HepG2 (cell line): ENCODE data around the gene SLC2A6. TPM values are rescaled to one million over a fixed set of nuclear protein-coding genes. Genes with fewer than 3 reads are reported as not detected.

Source experiments
- ATAC-seq: fragments of 200-7000 bp; cut with Tn5 transposase; 3 replicates; pipeline ENCODE4 v1.9.1; 2020; ENCODE audit warnings: mild to moderate bottlenecking, moderate library complexity
- BruUV-seq: library from RNA; stranded (reverse); fragments of 400-500 nt; replicated peaks from 2 replicates; lab custom pipeline; 2021; lab: Mats Ljungman, UMichigan
- CTCF ChIA-PET: fragments of 300-600 bp; formaldehyde crosslinking; extraction: SDS; loops from one replicate; lab custom pipeline; 2021; ENCODE audit warnings: low total read pairs, inconsistent platforms, low intra/inter-chr PET ratio; lab: Yijun Ruan, JAX
- POLR2A ChIA-PET: fragments of 350-600 bp; sonication (Branson Sonifier 250); formaldehyde crosslinking; loops from one replicate; lab custom pipeline; 2020; ENCODE audit warnings: antibody characterized with exemption, inconsistent platforms; lab: Yijun Ruan, JAX
- DNase-seq: peaks from one replicate; pipeline ENCODE4 v3.0.0-alpha.2; 2015; ENCODE audit warnings: low spot score
- FAIRE-seq: peaks from 3 replicates; lab custom pipeline; 2011; peaks lifted over from hg19 to GRCh38; lab: Jason Lieb, UNC
- H2AFZ ChIP-seq: one replicate; pipeline ENCODE4 v1.6.1; 2011; ENCODE audit warnings: low read length, inconsistent platforms
- H3K27ac ChIP-seq: fragments of 300-600 bp; 3 replicates; pipeline ENCODE4 v1.8.0; 2011; ENCODE audit warnings: mixed run types, mild to moderate bottlenecking, mixed read lengths, low read length, inconsistent platforms; ENCODE audit not compliant: insufficient read depth; ENCODE audit errors: extremely low read length
- H3K27me3 ChIP-seq, 2 experiments: fragments of 200-600 bp in 1 of 2; 2 replicates in 1 of 2; 3 replicates in 1 of 2; pipeline versions ENCODE4 v1.6.0 to v1.8.0; 2011; ENCODE audit warnings: low read length in 2 of 2, mild to moderate bottlenecking in 2 of 2, moderate library complexity in 2 of 2, inconsistent platforms in 1 of 2; ENCODE audit not compliant: insufficient read depth in 2 of 2, control insufficient read depth in 1 of 2
- H3K36me3 ChIP-seq, 2 experiments: fragments of 200-600 bp in 1 of 2; replicated peaks in 1 of 2; 2 replicates in 1 of 2; 3 replicates in 1 of 2; pipeline versions ENCODE4 v1.5.1 to v1.8.0; 2011; ENCODE audit warnings: low read length in 2 of 2, inconsistent platforms in 1 of 2; ENCODE audit not compliant: insufficient read depth in 2 of 2, control insufficient read depth in 1 of 2
- H3K4me1 ChIP-seq: 2 replicates; pipeline ENCODE4 v1.5.1; 2012; ENCODE audit warnings: low read length, inconsistent platforms; ENCODE audit not compliant: insufficient read depth
- H3K4me2 ChIP-seq: 2 replicates; pipeline ENCODE4 v1.6.0; 2011; ENCODE audit warnings: low read depth, low read length, inconsistent platforms
- H3K4me3 ChIP-seq, 3 experiments: fragments of 200-600 bp in 1 of 3; sonication (generic), shearing (Covaris generic) in 1 of 3; replicated peaks in 1 of 3; 2 replicates each; pipeline ENCODE4 v1.5.1; 2011 to 2016; ENCODE audit warnings: low read length in 3 of 3, inconsistent platforms in 2 of 3, low read depth in 2 of 3, mild to moderate bottlenecking in 2 of 3, control low read depth in 1 of 3, mixed read lengths in 1 of 3; ENCODE audit not compliant: insufficient read depth in 1 of 3
- H3K79me2 ChIP-seq: one replicate; pipeline ENCODE4 v1.6.1; 2011; ENCODE audit warnings: low read length, inconsistent platforms; ENCODE audit not compliant: insufficient read depth
- H3K9ac ChIP-seq: 2 replicates; pipeline ENCODE4 v1.6.0; 2011; ENCODE audit warnings: mild to moderate bottlenecking, low read depth, low read length, inconsistent platforms; ENCODE audit not compliant: insufficient read depth
- H3K9me3 ChIP-seq: 2 replicates; pipeline ENCODE4 v1.5.1; 2012; ENCODE audit warnings: mild to moderate bottlenecking, low read length
- H4K20me1 ChIP-seq: 2 replicates; pipeline ENCODE4 v1.6.0; 2011; ENCODE audit warnings: inconsistent platforms, mild to moderate bottlenecking, low read length, moderate library complexity; ENCODE audit not compliant: insufficient read depth
- FOXP1 ChIP-seq, 2 experiments: fragments of 450-650 bp in 1 of 2; IDR thresholded peaks; 2 replicates each; pipeline ENCODE4 v1.6.1; 2017 to 2018; ENCODE audit warnings: antibody characterized with exemption in 1 of 2
- HNRNPLL ChIP-seq: fragments of 200-400 bp; formaldehyde crosslinking; IDR thresholded peaks from 2 replicates; pipeline ENCODE4 v1.6.1; 2017; ENCODE audit warnings: mild to moderate bottlenecking, low read depth, low read length; ENCODE audit not compliant: poor library complexity, severe bottlenecking
- NR2F1 ChIP-seq, 2 experiments: fragments of 450-650 bp in 1 of 2; formaldehyde crosslinking in 1 of 2; IDR thresholded peaks; 2 replicates each; pipeline versions ENCODE4 v1.5.0 to v1.6.1; 2016 to 2020; ENCODE audit warnings: mild to moderate bottlenecking in 1 of 2, missing compliant biosample characterization in 1 of 2, missing genetic modification reagents in 1 of 2, moderate library complexity in 1 of 2
- ZNF879 ChIP-seq: sonication (generic); formaldehyde crosslinking; IDR thresholded peaks from 2 replicates; pipeline ENCODE4 v1.8.1; 2023; ENCODE audit warnings: missing genetic modification reagents
- WGBS: methylation state at CpG from one replicate; pipeline ENCODE4 v1.1.6; 2017; ENCODE audit warnings: low lambda C conversion rate; 5-methylcytosine and 5-hydroxymethylcytosine counted together
- in situ Hi-C: cut with HindIII; loops from 2 replicates; pipeline ENCODE4 v1.10.0; 2017; ENCODE audit warnings: low pct_unique_long_range_greater_than_20kb; ENCODE audit not compliant: extremely low pct_ligation_motif_present
- intact Hi-C: fragments of 100-400 bp; cut with micrococcal nuclease; formaldehyde crosslinking; loops from one replicate; pipeline ENCODE4 v1.10.0; 2022; ENCODE audit not compliant: unreplicated experiment
- polyA plus RNA-seq, 8 experiments: library from polyadenylated mRNA; depleted of rRNA in 3 of 8; stranded (reverse) in 7 of 8; unstranded in 1 of 8; fragments of >200 nt; fragmentation: Illumina TruSeq in 4 of 8; extraction: Trizol in 4 of 8; gene quantifications; 2 replicates each; pipeline versions ENCODE4 v1.2.1 to v1.2.3, GENCODE V29; 2011 to 2016; ENCODE audit warnings: low read depth in 4 of 8, missing spikeins in 1 of 8, mixed read lengths in 1 of 8; ENCODE audit not compliant: insufficient read depth in 1 of 8
- total RNA-seq, 5 experiments: library from RNA; depleted of rRNA; stranded (reverse); fragments of >200 nt; fragmentation: Illumina TruSeq; extraction: Trizol; gene quantifications; 2 replicates each; pipeline ENCODE4 v1.2.3, GENCODE V29; 2016; ENCODE audit warnings: low read depth in 1 of 5
- TF ChIP-seq, protein P1 (sequence below): sonication (generic); formaldehyde crosslinking; IDR thresholded peaks from 2 replicates; pipeline ENCODE4 v1.4.0; 2020; ENCODE audit warnings: mild to moderate bottlenecking, missing genetic modification reagents

The SLC2A6 gene
- total and polyA plus RNA-seq, 2 of the 13 experiments (the other 11 are each of a cell fraction or from before 2014, with no cell fraction given): 4.1 to 15.0 TPM

DNA sequence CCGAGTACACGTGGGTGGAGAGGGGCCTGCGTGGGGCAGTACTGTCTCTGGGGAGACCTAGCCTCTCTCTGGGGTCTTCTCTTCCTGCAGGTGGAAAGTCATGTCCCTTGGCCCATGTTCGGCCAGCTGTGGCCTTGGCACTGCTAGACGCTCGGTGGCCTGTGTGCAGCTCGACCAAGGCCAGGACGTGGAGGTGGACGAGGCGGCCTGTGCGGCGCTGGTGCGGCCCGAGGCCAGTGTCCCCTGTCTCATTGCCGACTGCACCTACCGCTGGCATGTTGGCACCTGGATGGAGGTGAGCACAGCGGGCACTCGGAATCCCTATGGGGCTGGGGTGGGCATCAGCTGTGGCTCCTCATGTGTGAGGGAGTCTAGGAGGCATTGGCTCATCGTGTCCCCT lies 24.6 kb downstream of the SLC2A6 start:
- DNase-seq (no peak), ATAC-seq (no peak), FAIRE-seq (no peak)
- in situ Hi-C loops (no loop called here), intact Hi-C loops (no loop called here)
- Histone ChIP-seq H3K4me3 (no peak overlapping the region), H3K79me2 (no peaks in the 10 kb centered on the region), H3K36me3 (no peaks in the 10 kb centered on the region), H2AFZ (no peak overlapping the region), H3K27ac (no peak overlapping the region), H3K4me1 (peaks cover 38% of the 10 kb centered on the region), H4K20me1 (no peaks in the 10 kb centered on the region), H3K9ac (no peak overlapping the region), H3K4me2 (no peak overlapping the region), H3K9me3 (no peaks in the 10 kb centered on the region), H3K27me3 (no peaks in the 10 kb centered on the region)
- ChIA-PET POLR2A (no interaction called here), CTCF (no interaction called here)
- 70% methylated on average over 3 of the region's 19 CpGs for WGBS
- no TSS peak for BruUV-seq
- TF ChIP-seq FOXP1 (IDR thresholded peaks at IDR 0.05) (no peak), FOXP1 (CRISPR knock-in tag; IDR thresholded peaks at IDR 0.05) (no peak), HNRNPLL (no peak), ZNF879 (CRISPR knock-in tag) (no peak), NR2F1 (CRISPR knock-in tag; IDR thresholded peaks at IDR 0.05) (no peak)
- TF ChIP-seq, protein P1, sequence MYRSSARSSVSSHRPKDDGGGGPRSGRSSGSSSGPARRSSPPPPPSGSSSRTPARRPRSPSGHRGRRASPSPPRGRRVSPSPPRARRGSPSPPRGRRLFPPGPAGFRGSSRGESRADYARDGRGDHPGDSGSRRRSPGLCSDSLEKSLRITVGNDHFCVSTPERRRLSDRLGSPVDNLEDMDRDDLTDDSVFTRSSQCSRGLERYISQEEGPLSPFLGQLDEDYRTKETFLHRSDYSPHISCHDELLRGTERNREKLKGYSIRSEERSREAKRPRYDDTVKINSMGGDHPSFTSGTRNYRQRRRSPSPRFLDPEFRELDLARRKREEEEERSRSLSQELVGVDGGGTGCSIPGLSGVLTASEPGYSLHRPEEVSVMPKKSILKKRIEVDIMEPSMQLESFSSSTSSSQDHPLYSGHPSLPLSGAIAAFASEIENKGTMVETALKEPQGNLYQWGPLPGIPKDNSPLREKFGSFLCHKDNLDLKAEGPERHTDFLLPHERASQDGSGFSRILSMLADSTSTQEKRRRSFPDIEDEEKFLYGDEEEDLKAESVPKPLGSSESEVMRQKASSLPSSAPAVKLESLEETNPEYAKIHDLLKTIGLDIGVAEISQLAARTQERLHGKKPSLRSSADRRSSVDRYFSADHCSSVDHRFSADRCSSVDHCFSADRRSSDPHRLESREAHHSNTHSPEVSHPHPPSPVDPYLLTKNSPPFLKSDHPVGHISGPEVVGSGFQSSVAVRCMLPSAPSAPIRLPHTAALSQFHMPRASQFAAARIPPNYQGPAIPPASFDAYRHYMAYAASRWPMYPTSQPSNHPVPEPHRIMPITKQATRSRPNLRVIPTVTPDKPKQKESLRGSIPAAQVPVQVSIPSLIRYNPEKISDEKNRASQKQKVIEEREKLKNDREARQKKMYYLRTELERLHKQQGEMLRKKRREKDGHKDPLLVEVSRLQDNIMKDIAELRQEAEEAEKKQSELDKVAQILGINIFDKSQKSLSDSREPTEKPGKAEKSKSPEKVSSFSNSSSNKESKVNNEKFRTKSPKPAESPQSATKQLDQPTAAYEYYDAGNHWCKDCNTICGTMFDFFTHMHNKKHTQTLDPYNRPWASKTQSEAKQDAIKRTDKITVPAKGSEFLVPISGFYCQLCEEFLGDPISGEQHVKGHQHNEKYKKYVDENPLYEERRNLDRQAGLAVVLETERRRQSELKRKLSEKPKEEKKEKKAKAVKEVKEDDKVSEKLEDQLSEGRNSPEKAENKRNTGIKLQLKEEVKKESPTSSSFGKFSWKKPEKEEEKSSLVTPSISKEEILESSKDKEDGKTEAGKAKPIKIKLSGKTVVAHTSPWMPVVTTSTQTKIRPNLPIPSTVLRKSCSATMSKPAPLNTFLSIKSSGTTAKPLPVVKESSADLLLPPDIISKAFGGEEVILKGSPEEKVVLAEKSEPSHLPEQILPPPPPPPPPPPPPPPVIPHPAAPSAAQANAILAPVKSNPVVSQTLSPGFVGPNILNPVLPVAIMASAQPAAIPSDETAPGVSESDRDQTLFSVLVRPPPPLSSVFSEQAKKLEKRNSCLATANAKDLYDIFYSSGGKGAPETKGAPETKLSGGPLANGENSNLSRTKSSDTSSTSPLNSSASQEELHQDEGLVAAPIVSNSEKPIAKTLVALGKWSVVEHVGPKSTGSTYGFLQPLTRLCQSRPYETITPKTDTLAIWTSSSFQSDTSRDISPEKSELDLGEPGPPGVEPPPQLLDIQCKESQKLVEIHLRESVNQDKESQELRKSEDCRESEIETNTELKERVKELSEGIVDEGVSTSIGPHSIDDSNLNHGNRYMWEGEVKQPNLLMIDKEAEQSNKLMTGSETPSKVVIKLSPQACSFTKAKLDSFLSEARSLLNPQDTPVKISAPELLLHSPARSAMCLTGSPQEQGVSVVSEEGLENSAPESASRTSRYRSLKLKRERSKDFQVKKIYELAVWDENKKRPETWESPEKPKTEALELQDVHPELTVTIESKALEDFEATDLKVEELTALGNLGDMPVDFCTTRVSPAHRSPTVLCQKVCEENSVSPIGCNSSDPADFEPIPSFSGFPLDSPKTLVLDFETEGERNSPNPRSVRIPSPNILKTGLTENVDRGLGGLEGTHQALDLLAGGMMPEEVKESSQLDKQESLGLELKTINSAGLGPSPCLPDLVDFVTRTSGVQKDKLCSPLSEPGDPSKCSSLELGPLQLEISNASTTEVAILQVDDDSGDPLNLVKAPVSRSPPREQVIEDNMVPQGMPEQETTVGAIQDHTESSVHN (CRISPR knock-in tag): no peak
